Vagina (tissue), 2 donors: ENCODE data around the gene PET100. TPM values are rescaled to one million over a fixed set of nuclear protein-coding genes. Genes with fewer than 3 reads are reported as not detected.

Experiments
- DNase-seq, 2 donors: peaks; one replicate each; pipeline ENCODE4 v3.0.0-alpha.2; 2017; ENCODE audit errors: extremely low spot score in 2 of 2
- H3K27ac ChIP-seq: fragments of 200-600 bp; sonication (generic); one replicate; pipeline ENCODE4 v1.5.1; 2019
- H3K27me3 ChIP-seq: fragments of 200-600 bp; sonication (generic); one replicate; pipeline ENCODE4 v1.5.1; 2019
- H3K36me3 ChIP-seq, 2 donors: fragments of 200-600 bp; sonication (generic); one replicate each; pipeline ENCODE4 v1.5.1; 2017 to 2019
- H3K4me1 ChIP-seq: fragments of 200-600 bp; sonication (generic); one replicate; pipeline ENCODE4 v1.5.1; 2019
- H3K4me3 ChIP-seq, 2 donors: fragments of 200-600 bp; sonication (generic); 1 replicate in 1 of 2; 2 replicates in 1 of 2; pipeline ENCODE4 v1.5.1; 2016 to 2019
- H3K9me3 ChIP-seq: fragments of 200-600 bp; sonication (generic); one replicate; pipeline ENCODE4 v1.5.1; 2019
- POLR2A ChIP-seq, 2 donors: fragments of 450-650 bp; IDR thresholded peaks; one replicate each; pipeline ENCODE4 v1.6.1; 2017; ENCODE audit warnings: antibody characterized with exemption in 2 of 2, mild to moderate bottlenecking in 2 of 2, moderate library complexity in 2 of 2
- POLR2AphosphoS5 ChIP-seq, 2 donors: sonication (generic); formaldehyde crosslinking; IDR thresholded peaks; one replicate each; pipeline ENCODE4 v1.9.0; 2017; ENCODE audit warnings: antibody characterized with exemption in 2 of 2, mild to moderate bottlenecking in 2 of 2, low read depth in 1 of 2; ENCODE audit not compliant: insufficient read depth in 1 of 2
- intact Hi-C: fragments of 100-400 bp; cut with DNase I; formaldehyde crosslinking; loops from one replicate; pipeline ENCODE4 v1.15.1; 2023
- total RNA-seq: library from RNA; depleted of rRNA; stranded (reverse); fragments of >200 nt; gene quantifications from one replicate; pipeline ENCODE4 v1.2.3, GENCODE V29; 2016
- TF ChIP-seq, protein P1 (sequence below), 3 experiments: fragments of 450-650 bp in 2 of 3; fragments of 200-600 bp in 1 of 3; sonication (generic) in 1 of 3; IDR thresholded peaks; one replicate each; pipeline ENCODE4 v1.5.1; 2017 to 2019; ENCODE audit warnings: antibody characterized with exemption in 3 of 3, mild to moderate bottlenecking in 2 of 3, moderate library complexity in 2 of 3

PET100 gene
- total RNA-seq, 1 donor from 2014 or later, result 16.7 TPM

DNA sequence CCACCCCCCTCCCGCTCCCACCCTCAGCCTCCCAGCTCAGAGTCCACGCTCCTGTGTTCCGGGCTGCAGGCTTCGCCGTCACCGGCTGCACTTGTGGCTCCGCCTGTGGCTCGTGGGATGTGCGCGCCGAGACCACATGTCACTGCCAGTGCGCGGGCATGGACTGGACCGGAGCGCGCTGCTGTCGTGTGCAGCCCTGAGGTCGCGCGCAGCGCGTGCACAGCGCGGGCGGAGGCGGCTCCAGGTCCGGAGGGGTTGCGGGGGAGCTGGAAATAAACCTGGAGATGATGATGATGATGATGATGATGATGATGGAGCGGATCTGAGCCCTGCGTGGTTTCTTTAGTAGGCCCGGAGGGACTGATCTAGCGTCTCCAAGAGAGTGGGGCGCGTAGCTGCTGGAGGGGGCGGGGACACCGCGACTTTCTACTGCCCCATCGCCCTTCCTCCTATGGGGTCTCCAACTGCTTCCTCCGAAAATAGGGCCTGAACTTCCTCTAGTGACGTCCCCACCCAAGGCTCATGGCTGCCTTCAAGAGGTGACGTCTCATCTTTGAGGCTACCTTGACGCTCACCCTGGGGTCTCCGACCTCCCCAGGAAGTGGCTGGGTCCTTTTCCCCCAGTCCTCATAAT lies 40.7 kb downstream of the PET100 start:
- no peak overlapping the region for H3K4me3 ChIP-seq

DNA sequence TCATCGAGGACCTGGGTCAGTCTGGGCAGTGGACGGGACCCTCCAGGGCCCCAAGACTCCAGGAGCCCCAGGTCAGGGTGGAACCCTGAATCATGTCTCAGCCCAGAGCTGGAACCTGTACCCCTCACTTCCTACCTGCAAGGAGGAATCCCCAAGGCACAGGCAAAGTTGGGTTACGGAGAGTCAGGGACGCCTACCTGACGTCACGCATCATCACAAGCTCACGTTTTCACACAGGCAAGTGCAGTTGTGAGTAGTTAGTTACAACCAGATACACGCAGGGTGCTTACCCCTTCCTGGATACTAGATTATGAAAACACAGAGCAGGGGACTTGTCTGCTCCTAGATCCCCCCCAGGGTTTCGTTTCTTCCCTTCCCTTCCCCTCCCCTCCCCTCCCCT lies 41.2 kb downstream of the PET100 start:
- Histone ChIP-seq H3K27me3 (no peaks in the 10 kb centered on the region), H3K4me3 (no peak overlapping the region), H3K36me3 (no peaks in the 10 kb centered on the region), H3K4me1 (no peaks in the 10 kb centered on the region), H3K27ac (no peak overlapping the region), H3K9me3 (no peaks in the 10 kb centered on the region)
- intact Hi-C loops, result no loop called here
- no peak for TF ChIP-seq POLR2A (IDR thresholded peaks at IDR 0.05)
- no peak for TF ChIP-seq POLR2AphosphoS5 (IDR thresholded peaks at IDR 0.05; ENCODE audit: insufficient read depth in 1 of 2, low read depth in 1 of 2)
- TF ChIP-seq, protein P1, sequence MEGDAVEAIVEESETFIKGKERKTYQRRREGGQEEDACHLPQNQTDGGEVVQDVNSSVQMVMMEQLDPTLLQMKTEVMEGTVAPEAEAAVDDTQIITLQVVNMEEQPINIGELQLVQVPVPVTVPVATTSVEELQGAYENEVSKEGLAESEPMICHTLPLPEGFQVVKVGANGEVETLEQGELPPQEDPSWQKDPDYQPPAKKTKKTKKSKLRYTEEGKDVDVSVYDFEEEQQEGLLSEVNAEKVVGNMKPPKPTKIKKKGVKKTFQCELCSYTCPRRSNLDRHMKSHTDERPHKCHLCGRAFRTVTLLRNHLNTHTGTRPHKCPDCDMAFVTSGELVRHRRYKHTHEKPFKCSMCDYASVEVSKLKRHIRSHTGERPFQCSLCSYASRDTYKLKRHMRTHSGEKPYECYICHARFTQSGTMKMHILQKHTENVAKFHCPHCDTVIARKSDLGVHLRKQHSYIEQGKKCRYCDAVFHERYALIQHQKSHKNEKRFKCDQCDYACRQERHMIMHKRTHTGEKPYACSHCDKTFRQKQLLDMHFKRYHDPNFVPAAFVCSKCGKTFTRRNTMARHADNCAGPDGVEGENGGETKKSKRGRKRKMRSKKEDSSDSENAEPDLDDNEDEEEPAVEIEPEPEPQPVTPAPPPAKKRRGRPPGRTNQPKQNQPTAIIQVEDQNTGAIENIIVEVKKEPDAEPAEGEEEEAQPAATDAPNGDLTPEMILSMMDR (IDR thresholded peaks at IDR 0.05), result no peak
- DNase-seq, result no peak

More for the DNA sequence above, 40.7 kb downstream of the PET100 start:
- H3K27me3 ChIP-seq, result no peaks in the 10 kb centered on the region
- H3K36me3 ChIP-seq, result no peaks in the 10 kb centered on the region
- H3K27ac ChIP-seq, result no peak overlapping the region
- intact Hi-C loops, result no loop called here
- no peaks in the 10 kb centered on the region for H3K4me1 ChIP-seq
- TF ChIP-seq POLR2AphosphoS5 (IDR thresholded peaks at IDR 0.05; ENCODE audit: insufficient read depth in 1 of 2, low read depth in 1 of 2), result no peak
- no peak for TF ChIP-seq POLR2A (IDR thresholded peaks at IDR 0.05)
- TF ChIP-seq, protein P1 (IDR thresholded peaks at IDR 0.05), result no peak
- DNase-seq, result no peak
- no peaks in the 10 kb centered on the region for H3K9me3 ChIP-seq

DNA sequence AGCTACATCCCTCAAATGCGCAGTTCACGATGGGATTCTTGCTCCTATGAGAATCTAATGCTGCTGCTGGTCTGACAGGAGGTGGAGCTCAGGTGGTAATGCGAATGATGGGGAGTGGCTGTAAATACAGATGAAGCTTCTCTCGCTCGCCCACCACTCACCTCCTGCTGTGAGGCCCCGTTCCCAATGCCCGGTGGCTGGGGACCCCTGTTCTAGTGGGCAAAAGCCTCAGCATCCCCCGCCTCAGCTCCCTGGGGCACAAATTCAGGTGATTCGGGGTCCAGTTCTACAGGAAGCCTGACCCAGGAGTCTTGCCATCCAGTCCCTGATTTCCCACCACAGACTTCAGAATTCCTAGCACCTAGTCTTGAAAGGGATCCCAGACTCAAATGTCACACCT lies 42.9 kb downstream of the PET100 start:
- Histone ChIP-seq H3K27me3 (no peaks in the 10 kb centered on the region), H3K9me3 (no peaks in the 10 kb centered on the region), H3K4me3 (no peak overlapping the region), H3K36me3 (no peaks in the 10 kb centered on the region), H3K4me1 (no peaks in the 10 kb centered on the region), H3K27ac (no peak overlapping the region)
- no peak for DNase-seq
- intact Hi-C loops, result no loop called here
- no peak for TF ChIP-seq POLR2A (IDR thresholded peaks at IDR 0.05)
- TF ChIP-seq, protein P1 (IDR thresholded peaks at IDR 0.05), result no peak
- TF ChIP-seq POLR2AphosphoS5 (IDR thresholded peaks at IDR 0.05; ENCODE audit: insufficient read depth in 1 of 2, low read depth in 1 of 2), result no peak

DNA sequence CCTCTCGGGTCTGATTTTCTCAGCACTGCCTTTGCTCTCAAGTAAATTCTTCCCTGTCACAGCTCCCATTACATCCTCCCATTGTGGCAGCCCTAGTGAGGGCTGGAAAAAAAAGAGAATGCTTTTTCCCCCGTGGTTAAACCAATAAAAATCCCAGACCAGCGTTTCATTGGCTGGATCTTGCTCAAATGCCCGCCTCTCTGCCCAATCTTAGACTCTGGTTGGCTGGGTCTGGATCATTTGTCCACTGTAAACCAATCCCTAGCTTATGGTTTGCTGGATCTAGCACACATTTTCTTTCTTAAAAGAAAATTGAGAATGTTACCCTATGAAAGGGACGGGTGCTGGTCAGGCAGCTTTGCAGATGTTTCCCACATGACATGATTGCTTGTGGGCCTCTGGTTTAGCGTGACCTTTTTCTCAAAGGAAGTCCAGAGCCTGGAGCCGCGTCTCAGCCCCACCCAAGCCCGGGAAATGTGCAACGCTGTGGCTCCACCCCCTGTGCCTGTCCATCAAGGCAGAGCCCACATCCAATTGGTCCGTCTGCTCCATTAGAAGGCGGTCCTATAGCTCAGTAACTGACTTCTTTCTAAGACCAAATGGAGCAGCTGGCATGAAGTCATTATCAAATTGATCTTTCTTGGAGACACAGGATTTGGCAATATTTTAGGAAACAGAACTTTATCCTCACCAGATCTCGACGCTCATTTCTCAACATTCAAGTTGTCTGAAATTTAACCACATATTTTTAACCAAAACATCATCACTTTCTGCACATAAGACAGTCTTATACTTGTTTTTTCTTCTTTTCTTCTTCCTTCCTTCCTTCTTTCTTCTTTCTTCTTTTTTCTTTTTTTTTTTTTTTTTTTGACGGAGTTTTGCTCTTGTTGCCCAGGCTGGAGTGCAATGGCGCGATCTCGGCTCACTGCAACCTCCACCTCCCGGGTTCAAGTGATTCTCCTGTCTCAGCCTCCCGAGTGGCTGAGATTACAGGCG lies 44.7 kb downstream of the PET100 start:
- Histone ChIP-seq H3K4me1 (no peaks in the 10 kb centered on the region), H3K9me3 (no peaks in the 10 kb centered on the region), H3K36me3 (no peaks in the 10 kb centered on the region), H3K27me3 (no peaks in the 10 kb centered on the region), H3K4me3 (no peak overlapping the region), H3K27ac (no peak overlapping the region)
- intact Hi-C loops, result no loop called here
- no peak for DNase-seq
- TF ChIP-seq POLR2A (IDR thresholded peaks at IDR 0.05), result no peak
- TF ChIP-seq POLR2AphosphoS5 (IDR thresholded peaks at IDR 0.05; ENCODE audit: insufficient read depth in 1 of 2, low read depth in 1 of 2), result no peak
- TF ChIP-seq, protein P1 (IDR thresholded peaks at IDR 0.05), result no peak
